Kidney (tissue), 14 donors: ENCODE measurements around the gene CLMN. TPM values are rescaled to one million over a fixed set of nuclear protein-coding genes. Genes with fewer than 3 reads are reported as not detected.
"Not testable (repeated sequence)": the region's sequence is repeated elsewhere in the genome, so short reads cannot be mapped to it uniquely, and the experiment has no call there.

Experiments used
- DNase-seq, 5 donors: peaks; one replicate each; pipeline ENCODE4 v3.0.0-alpha.2; 2013 to 2020
- FAIRE-seq: peaks from 2 replicates; lab custom pipeline; 2012; peaks lifted over from hg19 to GRCh38; lab: Jason Lieb, UNC
- H3K27ac ChIP-seq, 2 donors: one replicate each; pipeline ENCODE4 v1.7.0; 2013; ENCODE audit warnings: low read depth in 2 of 2, low read length in 2 of 2, inconsistent platforms in 1 of 2
- H3K27me3 ChIP-seq: one replicate; pipeline ENCODE4 v1.7.1; 2013; ENCODE audit warnings: low read length, inconsistent platforms; ENCODE audit not compliant: control insufficient read depth, insufficient read depth
- H3K36me3 ChIP-seq, 3 donors: one replicate each; pipeline versions ENCODE4 v1.7.0 to v1.7.1; 2013; ENCODE audit warnings: low read length in 3 of 3, control low read depth in 1 of 3, inconsistent platforms in 1 of 3; ENCODE audit not compliant: insufficient read depth in 3 of 3, control insufficient read depth in 2 of 3
- H3K4me1 ChIP-seq, 3 donors: one replicate each; pipeline versions ENCODE4 v1.7.0 to v1.7.1; 2013; ENCODE audit warnings: low read length in 3 of 3, inconsistent platforms in 1 of 3, low read depth in 1 of 3; ENCODE audit not compliant: control insufficient read depth in 2 of 3, insufficient read depth in 2 of 3
- H3K4me3 ChIP-seq, 3 donors: one replicate each; pipeline versions ENCODE4 v1.7.0 to v1.8.1; 2013; ENCODE audit warnings: low read length in 3 of 3, control low read depth in 1 of 3, inconsistent platforms in 1 of 3
- H3K9ac ChIP-seq, 3 donors: one replicate each; pipeline versions ENCODE4 v1.7.0 to v1.7.1; 2013; ENCODE audit warnings: low read length in 3 of 3, control low read depth in 1 of 3, inconsistent platforms in 1 of 3
- H3K9me3 ChIP-seq, 3 donors: one replicate each; pipeline versions ENCODE4 v1.7.0 to v1.7.1; 2013; ENCODE audit warnings: low read length in 3 of 3, control low read depth in 1 of 3, inconsistent platforms in 1 of 3; ENCODE audit not compliant: control insufficient read depth in 2 of 3, insufficient read depth in 1 of 3
- intact Hi-C: fragments of 100-400 bp; cut with DNase I; formaldehyde crosslinking; loops from one replicate; pipeline ENCODE4 v1.11.1; 2022
- polyA plus RNA-seq: library from polyadenylated mRNA; stranded (reverse); fragments of 350-450 nt; fragmentation: Illumina TruSeq; extraction: RNeasy Lipid Tissue Mini Kit (QIAGEN cat#74804); gene quantifications from one replicate; pipeline ENCODE4 v1.2.3, GENCODE V29; 2014; ENCODE audit warnings: low read depth, low replicate concordance; ENCODE audit not compliant: insufficient read depth
- total RNA-seq: library from RNA; stranded (reverse); fragmentation: NEBNext Ultra II Directional; extraction: Animal tissue kit (Norgen Biotek cat#: 25700); gene quantifications from one replicate; pipeline ENCODE4 v1.2.1, GENCODE V29; 2021
- TF ChIP-seq, protein P1 (sequence below): IDR thresholded peaks from 3 replicates; pipeline ENCODE4 v1.5.1; 2012; ENCODE audit warnings: mild to moderate bottlenecking, moderate library complexity, borderline replicate concordance; ENCODE audit not compliant: insufficient read depth; ENCODE audit errors: extremely low read depth
- donor health status: control.
- donor health status: control.
- donor health status: control.
- donor health status: control.
- donor health status: control.
- donor health status: DM: yes; HTN: yes; CAD: no.
- donor health status: Normal renal cell carcinoma (clear cell type).

Gene CLMN
- total and polyA plus RNA-seq, 2 donors from 2014 or later = 33.1 to 151 TPM

DNA sequence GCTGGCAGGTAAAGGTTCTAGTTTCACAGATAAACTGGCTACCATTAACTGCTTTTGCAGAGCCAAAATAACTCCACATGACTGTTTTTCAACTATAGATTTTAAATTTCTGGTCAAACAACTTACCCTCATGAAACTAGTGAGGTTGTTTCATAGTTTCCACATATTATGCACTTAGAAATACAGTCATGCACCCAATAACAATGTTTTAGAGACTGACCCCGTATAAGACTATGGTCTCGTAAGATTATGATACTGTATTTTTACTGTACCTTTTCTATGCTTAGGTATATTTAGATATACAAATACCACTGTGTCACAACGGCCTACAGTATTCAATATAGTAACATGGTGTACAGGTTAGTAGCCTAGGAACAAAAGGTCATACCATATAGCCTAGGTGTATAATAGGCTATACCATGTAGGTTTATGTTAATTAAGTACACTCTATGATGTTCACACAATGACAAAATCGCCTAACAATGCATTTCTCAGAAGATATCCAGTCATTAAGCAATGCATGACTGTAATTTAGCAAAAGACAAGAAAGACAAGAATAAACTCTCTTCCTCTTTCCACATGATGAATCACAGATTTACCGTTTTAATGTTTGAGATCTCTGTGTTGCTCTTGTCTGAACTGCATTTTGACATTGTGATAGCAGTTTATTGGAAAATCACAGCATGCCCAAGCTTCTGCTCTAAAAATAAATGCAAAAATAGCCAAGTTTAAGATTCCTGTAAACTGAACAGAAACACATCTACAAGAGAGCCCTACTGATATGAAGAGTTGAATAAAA is 179.4 kb downstream of the CLMN start:
- FAIRE-seq = no peak

DNA sequence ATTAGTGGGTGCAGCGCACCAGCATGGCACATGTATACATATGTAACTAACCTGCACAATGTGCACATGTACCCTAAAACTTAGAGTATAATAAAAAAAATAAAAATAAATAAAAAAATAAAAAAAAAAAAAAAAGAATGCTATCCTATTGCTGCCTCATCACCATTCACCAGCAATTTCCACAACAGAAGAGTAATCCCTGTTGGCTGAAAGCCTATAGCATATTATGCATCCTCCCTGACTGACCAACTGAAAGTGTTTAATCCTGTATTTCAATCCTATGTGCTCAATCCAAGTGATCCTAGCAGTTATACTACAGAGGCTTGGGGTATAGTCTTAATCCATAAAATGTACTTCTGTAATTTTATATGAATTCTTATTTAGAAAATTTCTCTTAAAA is 180.8 kb downstream of the CLMN start:
- no peak for FAIRE-seq
- peaks cover 0 to 23% (median 8%) of the 10 kb centered on the region in 3 donors for H3K4me1 ChIP-seq

More for the DNA sequence above, 179.4 kb downstream of the CLMN start:
- H3K27me3 ChIP-seq = no peaks in the 10 kb centered on the region
- no peaks in the 10 kb centered on the region for H3K36me3 ChIP-seq
- TF ChIP-seq, protein P1, sequence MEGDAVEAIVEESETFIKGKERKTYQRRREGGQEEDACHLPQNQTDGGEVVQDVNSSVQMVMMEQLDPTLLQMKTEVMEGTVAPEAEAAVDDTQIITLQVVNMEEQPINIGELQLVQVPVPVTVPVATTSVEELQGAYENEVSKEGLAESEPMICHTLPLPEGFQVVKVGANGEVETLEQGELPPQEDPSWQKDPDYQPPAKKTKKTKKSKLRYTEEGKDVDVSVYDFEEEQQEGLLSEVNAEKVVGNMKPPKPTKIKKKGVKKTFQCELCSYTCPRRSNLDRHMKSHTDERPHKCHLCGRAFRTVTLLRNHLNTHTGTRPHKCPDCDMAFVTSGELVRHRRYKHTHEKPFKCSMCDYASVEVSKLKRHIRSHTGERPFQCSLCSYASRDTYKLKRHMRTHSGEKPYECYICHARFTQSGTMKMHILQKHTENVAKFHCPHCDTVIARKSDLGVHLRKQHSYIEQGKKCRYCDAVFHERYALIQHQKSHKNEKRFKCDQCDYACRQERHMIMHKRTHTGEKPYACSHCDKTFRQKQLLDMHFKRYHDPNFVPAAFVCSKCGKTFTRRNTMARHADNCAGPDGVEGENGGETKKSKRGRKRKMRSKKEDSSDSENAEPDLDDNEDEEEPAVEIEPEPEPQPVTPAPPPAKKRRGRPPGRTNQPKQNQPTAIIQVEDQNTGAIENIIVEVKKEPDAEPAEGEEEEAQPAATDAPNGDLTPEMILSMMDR = no peak
- peaks cover 0 to 23% (median 6%) of the 10 kb centered on the region in 3 donors for H3K4me1 ChIP-seq
- intact Hi-C loops = no loop called here
- no peak overlapping the region for H3K9ac ChIP-seq
- peaks cover 0 to 8% (median 0%) of the 10 kb centered on the region in 3 donors for H3K9me3 ChIP-seq
- DNase-seq = no peak
- H3K27ac ChIP-seq = no peak overlapping the region
- no peak overlapping the region for H3K4me3 ChIP-seq

DNA sequence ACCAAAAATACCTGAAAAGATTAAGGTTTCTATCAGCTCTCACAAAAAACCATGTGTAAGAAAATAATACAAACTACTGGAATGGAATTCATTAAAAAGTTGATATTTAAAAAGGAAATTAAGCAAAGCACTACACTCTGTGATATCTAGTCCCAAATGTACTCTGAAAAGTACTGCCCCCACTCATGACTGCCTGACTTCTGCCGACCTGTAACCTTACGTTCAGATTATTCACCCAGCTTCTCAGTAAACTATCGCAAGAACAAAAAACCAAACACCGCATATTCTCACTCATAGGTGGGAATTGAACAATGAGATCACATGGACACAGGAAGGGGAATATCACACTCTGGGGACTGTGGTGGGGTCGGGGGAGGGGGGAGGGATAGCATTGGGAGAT is 181.3 kb downstream of the CLMN start:
- H3K27me3 ChIP-seq, H3K9ac ChIP-seq, DNase-seq, H3K36me3 ChIP-seq, H3K27ac ChIP-seq, FAIRE-seq, H3K9me3 ChIP-seq, intact Hi-C loops, H3K4me3 ChIP-seq: not testable (repeated sequence)
- peaks cover 0 to 23% (median 8%) of the 10 kb centered on the region in 3 donors for H3K4me1 ChIP-seq

More for the DNA sequence above, 180.8 kb downstream of the CLMN start:
- Histone ChIP-seq H3K27ac (no peak overlapping the region), H3K9me3 (no peaks in the 10 kb centered on the region), H3K27me3 (no peaks in the 10 kb centered on the region), H3K4me3 (no peak overlapping the region), H3K9ac (no peak overlapping the region), H3K36me3 (no peaks in the 10 kb centered on the region)
- DNase-seq = no peak
- intact Hi-C loops = no loop called here
- TF ChIP-seq, protein P1 = no peak

DNA sequence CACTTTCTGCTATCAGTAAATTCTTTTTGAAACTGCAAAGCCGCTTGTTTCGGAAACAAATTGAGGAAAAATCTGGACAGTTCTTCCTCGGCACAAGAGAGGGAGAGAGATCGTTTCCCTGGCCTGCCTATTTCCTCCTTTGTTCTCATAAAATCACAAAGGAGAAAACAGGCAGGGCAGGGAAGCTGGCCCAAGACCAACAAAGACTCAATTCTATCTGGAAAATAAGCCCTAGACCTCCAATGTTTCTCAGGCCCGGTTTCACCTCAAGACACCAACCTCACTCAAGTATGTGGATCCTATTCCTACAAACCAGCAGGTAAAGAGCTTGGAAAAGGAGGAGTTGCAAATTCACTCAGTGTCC is 181.9 kb downstream of the CLMN start:
- no peaks in the 10 kb centered on the region for H3K9me3 ChIP-seq
- TF ChIP-seq, protein P1 = no peak
- H3K4me3 ChIP-seq = no peak overlapping the region
- FAIRE-seq (no peak), DNase-seq (no peak)
- peaks cover 0 to 3% (median 0%) of the 10 kb centered on the region in 3 donors for H3K36me3 ChIP-seq
- H3K27ac ChIP-seq = peak overlapping the region in 1 of 2 donors; percentile 59
- intact Hi-C loops = no loop called here
- no peak overlapping the region for H3K9ac ChIP-seq
- H3K4me1 ChIP-seq = peaks cover 0 to 23% (median 8%) of the 10 kb centered on the region in 3 donors
- no peaks in the 10 kb centered on the region for H3K27me3 ChIP-seq
